GM21529 (cell line): Measurements from ENCODE around the gene PDE9A.
"Not testable (repeated sequence)": the region's sequence is repeated elsewhere in the genome, so short reads cannot be mapped to it uniquely, and the experiment has no call there.

ENCODE experiments used
- ATAC-seq: cut with Tn5 transposase; IDR thresholded peaks from one replicate; pipeline ENCODE4 v1.9.1; 2021; ENCODE audit not compliant: unreplicated experiment

The PDE9A gene

DNA sequence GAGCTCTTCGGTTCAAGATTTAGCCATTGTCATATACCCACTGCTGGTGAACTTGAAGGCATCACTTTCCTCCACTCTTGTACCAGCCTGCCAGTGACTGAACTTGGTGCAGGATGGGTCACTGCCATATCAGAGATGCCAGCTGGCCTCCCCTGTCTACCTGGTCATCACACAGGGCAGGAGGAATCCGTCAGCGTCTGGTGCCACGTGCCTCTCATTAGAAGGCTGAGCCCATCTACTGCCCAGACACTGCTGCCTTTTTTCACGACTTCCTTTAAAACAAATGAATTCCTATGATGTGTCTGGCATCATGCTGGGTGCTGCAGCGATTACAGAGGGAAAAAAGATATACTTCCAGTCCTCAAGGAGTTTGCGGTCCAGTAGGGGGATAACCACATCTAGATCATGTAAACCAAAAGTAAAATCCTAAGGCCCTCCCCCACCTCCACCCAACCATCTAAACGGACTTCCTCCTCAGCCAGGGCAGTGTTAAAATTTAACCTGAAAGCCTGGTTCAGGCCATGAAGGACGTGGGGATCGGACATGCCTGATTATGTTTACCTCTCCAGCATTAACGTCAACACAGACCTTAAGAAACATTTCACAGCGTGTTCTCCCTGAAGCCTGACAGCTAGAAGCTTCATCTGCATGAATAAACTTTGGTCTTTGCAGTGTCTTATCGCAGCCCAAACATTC, 29.2 kb upstream of the PDE9A start:
- ATAC-seq, result no peak

DNA sequence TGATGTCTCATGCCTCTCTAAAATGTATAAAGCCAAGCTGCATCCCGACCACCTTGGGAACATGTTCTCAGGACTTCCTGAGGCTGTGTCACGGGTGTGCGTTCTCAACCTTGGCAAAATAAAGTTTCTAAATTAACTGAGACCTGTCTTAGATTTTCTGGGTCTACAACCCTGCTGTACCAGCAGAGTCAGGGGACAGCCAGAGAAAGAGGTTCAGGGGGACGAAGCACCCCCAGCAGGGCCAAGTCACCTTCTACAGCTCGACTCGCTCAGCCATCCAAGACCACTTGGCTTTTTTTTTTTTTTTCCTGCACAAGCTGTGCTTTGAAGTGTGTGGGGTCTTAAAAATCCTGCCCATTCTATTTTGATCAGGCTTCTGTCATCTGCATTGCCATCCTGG, 28.5 kb upstream of the PDE9A start:
- no peak for ATAC-seq

DNA sequence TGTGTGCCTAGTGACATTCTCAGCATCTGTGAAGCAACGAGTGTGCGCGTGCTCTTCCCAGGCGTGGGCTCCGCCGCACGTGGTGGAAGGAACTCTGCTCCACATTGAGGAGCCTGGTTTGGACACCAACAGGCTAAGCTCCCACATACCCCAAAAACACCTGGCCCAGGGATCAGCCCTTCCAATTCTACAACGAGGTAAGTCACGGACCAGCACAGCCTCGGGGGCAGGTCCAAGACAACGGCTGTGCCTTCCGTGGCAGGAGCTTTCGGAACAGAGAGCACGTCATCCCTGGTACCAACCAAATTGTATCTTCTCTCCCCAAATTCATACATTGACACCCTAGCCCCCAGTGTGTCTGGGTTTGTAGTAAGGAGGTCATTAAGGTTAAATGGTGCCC, 27.2 kb upstream of the PDE9A start:
- no peak for ATAC-seq

DNA sequence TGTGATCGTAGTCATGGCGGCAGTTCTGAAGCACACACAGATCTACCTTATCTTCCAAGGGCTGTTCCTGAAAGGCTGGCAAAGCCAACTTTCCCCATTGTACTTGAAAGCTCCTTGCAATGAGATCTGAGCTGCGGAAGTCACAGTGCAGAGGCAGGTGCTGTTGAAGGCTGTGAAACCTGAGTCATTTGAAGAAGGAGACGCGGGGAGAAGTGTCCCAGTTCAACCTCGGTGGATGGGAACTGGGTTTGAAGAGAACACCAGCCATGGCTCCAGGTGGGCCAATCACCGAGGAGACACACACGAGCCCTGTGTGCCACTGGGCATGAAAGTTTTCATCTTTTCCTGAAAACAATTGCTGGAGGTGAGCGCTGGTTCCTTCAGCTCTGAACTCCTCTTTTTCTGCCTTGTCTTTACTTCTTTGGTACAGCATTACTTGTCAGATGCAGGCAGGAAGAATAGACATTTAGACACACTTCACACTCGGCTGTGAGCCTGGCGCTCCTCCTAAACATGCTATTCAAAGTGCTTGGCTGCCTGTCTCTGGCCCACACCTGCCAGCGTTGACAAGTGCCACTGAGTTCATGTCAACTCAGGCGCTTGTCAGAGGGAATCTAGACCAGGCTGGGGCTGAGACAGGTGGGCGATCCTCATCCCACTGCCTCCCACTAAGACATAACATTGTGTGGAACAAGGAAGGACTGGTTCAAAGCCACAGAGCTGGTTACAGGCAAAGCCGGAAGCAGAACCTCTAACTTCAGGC, 25.7 kb upstream of the PDE9A start:
- no peak for ATAC-seq

DNA sequence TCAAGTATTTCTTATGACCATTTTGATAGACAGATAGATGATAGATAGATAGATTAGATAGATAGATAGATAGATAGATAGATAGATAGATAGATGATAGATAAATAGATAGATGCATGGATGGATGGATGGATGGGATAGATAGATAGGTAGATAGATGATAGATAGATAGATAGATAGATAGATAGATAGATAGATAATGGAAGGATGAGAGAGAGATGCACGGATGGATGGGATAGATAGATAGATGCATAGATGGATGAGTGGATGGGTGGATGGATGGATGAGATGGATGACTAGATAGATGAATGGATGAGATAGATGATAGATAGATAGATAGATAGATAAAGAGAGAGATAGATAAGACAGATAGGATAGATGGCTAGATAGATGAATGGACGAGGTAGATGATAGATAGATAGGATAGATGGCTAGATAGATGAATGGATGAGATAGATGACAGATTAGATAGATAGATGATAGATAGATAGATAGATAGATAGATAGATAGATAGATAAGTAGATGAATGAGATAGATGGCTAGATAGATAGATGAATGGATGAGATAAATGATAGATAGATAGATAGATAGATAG, 24.9 kb upstream of the PDE9A start:
- ATAC-seq, result not testable (repeated sequence)

DNA sequence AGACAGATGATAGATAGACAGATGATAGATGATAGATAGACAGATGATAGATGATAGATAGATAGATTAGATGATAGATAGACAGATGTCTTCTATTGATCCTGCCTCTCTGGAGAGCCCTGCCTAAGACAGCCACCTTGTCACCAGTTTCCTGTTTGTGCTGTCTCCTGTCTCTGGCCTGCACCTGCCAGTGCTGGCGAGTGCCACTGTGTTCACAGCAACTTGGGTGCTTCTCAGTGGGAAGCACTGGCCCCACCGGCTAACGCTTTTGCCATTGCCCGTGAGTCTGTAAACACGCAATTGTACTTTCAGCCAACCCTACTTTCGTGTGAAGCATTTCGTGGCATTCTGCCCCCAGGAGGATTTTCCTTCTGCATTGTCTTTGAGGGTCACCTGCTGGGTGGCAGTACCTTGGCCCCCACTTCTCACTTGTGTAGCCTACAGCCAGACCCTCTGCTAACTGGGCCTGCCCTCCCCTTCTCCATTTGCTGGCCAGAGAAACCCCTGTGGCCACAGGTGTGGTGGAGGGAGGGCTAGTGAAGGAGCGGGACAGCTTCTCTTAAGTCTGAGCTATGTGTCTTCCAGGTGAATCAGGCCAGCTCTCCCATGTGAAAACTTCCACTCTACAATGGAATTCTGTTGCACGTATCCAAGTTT, 23.4 kb upstream of the PDE9A start:
- no peak for ATAC-seq

DNA sequence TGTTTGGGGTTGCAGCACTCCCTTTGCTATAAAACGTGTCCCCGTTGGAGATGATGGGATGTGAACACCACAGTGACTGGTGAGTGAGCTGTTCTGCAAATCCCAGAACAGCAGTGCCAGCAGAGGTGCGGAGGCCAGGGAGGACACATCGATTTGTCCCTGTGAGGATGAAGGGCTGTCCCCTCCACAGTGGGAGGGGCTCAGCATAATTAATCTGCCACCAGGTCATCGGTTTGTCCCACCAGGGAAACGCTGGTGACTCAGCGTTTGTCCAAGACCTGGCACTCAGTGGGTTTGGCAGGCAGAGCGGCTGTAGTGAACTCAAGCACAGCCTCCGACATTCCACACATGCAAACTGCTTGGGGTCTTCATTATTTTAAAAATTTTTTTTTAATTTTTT, 22.8 kb upstream of the PDE9A start:
- no peak for ATAC-seq

DNA sequence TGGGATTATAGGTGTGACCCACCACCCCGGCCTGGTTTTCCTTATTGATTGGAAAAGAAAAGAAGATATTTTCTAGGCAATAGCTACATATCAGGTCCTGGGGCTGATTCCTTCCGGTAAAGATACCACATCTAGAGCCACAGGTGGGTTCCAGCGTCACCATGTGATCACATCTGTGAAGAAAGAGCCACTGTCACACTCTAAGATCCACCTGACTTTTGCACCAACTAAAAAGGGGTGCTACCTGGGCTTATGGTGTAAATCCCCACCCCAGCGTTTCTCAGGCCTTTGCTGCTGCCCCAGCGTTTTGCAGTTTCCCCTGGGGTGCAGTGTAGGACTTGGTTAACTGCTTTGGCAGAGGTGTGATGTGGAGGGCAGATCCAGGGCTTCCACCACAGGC, 22.3 kb upstream of the PDE9A start:
- ATAC-seq, result no peak

DNA sequence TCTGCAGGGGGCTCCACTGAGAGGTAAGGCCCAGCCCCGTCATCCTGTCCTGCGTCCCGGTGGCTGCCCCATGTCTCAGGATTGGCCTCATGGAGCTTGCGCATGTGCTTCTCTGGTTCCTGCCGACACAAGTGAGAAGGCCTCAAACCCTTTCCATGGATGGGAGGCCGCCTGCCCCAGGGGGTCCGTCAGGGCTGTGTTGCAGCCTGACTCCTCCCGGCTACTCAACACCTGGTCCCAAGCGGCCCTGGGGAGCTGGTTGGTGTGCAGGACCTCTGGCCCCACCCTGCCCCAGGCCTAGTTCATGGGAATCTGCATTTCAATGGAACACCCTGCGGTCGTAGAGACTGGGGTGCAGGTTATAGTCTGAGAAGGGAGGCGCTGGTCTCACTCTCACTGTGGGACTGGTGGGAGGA, 21.1 kb upstream of the PDE9A start:
- no peak for ATAC-seq

DNA sequence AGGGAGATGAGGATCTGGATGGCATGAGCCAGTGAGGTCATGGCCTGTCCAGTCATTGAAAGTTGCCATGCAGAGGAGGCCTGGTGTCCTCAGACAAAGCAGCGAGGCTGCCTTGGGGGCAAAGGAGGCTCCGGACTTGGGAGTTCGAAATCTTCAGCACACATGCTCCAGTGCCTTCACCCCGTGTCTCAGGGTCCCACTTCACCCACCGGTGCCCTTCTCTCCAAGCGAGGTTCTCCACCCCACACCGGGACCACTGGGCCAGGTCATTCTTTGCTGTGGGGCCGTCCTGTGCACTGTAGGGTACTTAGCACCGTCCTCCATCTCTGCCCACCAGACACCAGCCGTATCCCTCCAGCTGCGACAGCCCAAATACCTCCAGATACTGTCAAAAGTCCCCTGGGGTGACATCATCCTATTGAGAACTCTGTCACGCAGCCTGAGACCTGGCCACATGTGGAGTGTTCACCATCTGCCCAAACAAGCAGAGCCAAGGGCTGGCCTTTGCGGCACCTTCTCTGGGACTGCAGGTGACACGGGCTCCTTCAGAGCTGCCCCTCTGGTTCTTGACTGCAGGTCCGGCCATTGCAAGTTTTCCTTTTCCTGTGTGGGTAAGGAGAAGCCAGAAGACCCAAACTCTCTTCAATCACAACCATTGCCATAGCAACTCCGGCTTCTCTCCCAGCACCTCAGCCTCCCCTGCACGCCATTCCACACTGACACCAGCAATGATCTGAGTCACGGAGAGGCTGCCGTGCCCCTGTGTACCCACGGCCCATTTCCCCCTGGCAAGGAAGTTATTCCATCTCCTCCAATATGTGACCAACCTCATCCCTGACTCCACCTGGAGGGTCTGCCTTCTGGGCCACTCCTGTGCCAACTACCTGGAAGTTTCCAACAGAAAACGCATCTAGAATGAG, 20.4 kb upstream of the PDE9A start:
- no peak for ATAC-seq

DNA sequence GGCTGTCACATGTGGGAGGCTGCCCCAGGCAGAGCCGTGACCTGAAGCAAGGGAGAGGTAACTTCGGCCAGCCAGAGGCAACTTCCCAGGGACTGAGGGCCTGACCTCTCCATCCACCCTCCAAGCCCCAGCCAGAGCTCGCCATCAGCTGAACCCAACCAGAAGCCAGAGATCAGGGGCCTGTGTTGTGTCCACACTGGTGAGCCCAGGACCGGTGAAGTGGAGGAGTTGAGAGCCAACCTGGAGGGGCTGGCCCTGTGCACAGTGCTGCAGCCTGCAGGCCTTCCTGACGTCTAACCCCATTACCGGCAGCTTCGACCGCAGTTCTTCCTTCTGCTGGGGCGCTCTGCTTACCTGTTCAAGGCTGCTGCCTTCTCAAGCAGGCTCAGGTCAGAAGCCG, 19.6 kb upstream of the PDE9A start:
- ATAC-seq, result no peak

DNA sequence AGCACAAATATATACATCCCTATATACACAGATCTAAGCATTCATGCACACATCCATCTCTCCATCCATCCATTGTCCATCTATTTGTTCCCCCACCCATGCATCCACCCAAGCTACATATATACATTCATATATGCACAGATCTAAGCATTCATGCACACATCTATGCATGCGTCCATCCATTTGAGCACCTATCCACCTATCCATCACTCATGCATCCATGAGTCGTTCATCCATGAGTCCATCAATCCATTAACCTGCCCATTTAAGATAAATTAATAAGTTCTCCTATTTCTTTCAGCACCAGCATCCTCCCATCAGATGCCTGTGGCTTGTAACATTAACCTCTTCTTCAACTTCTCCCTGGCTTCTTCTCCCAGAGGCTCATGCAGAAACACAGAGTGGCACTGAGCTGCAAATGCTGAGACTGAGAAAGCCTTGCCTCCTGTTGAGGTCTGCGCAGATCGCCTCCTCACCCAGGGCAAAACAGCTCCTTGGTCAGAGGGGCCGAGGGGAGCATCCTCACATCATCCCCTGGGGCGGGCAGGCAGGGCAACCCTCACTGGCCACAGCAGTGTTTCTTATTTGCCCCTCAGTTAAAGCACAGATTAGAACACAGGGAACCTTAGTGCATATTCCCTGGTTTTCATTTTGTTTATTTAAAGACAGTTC, 17.4 kb upstream of the PDE9A start:
- ATAC-seq, result no peak

DNA sequence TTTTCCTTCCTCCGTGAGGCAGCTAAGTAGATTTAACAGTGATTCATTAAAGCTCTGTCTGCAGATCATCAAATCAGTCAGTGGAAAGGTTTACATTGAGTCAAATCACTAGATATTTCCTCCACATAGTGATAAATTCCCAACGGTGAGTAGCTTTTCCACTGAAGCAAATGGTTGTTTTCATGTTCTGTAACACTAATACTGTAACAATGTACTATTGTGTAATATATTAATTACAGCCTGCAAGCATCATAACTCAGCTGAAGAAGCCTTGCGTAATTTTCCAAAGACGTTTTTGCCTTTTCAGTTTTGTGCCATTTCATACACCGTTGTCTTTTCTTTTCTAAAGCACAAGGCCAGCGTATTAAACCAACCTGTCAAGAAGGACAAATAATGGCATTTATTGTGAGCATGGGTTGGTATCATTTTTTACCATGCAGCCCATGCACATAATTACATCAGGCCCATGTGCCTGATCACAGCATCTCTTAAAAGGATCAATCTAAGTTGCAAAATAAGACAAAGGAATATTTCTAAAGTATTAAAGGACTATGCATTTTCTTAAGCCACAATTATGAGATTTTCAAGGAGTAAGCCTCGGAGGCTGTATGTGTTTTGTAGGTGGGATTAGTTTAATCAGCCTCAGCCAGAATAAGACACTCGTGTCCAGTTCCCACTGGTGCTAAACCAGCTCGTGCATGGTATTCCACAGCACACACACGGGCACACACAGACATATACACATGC, 16.7 kb upstream of the PDE9A start:
- no peak for ATAC-seq

DNA sequence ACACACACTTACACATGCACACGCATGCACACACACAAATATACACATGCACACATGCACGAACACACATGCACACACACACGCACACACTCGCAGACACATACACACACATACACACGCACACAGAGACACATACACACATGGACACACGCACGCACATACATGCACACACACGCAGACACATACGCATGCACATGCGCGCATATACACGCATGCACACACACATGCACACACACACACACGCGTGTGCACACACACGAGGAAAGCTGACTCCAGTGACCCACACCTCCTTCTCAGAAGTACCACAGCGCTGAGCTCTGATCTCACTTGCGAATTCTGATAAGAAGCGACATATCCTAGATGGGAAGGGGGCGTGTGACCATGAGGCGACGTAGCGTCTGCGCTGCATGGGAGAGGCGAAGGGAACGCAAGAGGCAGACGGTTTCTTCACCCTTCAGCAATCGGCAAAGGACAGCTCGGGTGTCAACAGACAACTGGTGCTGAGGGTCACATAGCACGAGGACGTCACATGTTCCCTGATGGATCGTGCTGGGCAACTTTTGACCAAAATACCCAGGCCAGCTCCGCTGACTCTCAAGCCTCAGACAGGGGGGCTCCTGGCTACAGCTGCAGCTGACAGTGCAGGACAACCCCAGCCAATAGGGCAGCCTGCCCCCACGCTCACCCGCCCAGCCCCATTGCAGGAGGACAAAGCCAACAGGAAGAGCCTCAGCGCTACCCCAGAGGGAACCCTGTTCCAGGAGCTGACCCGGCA, 16.0 kb upstream of the PDE9A start:
- no peak for ATAC-seq

DNA sequence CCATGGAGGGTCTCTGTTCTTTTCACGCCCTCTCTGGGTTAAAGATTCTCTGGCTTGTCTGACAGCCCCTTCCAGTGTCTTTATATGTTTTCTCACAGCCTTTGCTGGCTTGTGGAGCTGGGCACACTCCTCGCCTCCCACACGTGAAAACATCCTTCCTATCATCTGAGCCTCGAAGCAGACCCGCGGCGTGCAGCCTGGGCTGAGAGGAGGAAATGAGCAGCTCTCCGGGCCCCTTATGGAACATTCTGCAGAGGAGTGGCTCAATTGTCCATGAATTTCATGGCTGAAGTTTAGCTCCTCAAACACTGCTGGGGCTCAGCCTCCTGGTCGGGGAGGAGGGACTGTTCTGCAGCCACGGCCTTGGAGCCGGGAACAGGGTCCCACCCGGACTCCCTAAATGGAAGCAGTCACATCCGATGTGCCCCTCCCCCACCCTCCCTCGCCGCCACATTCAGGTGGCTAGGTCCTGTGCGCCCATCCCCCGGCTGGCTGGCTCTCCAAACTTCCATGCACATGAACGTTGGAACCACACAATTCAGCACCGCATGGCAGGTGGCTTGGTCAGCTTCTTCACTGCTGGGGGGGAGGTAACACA, 15.1 kb upstream of the PDE9A start:
- ATAC-seq, result no peak

DNA sequence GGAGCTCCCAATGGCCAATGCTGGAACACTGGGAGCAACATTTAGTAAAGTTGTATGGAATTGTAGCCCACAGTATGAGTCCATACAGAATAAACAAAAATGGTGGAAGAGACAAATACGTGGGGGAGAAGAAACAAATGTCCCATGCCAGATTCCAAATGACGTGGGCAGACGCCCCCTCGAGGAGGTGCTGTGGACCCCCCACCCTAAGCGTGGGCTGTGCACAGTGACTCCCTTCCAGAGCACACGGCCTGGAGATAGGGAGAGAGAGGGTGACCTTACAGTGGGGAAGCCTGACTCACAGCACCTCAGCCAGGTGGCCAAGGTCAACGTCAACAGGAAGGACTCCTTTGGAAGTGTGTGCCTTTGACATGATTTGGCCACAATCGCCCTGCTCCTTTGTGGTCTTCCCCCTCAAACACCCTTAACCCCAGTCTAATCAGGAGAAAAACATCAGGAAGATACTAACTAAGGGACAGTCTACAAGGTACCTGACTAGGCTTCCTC, 13.7 kb upstream of the PDE9A start:
- ATAC-seq, result no peak

DNA sequence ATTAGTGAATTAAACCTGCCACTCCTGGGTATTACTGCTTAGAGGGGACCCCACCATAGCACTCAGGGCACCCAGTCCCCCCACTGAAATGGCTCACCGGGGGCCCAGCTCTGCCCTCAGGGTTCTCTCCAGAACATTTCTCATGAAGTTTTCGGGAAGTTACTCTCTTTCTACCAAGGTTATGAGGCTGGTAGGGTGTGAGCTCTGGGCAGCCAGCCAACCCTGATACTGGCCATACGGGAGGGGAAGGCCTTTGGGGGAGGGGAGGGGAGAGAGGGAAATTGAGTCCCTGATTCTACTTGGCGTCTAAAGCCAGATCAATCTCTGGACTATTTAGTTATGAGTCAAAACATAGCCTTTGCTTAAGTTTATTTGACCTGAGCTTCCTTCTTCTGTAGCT, 12.9 kb upstream of the PDE9A start:
- no peak for ATAC-seq
